Progenitor cell of endocrine pancreas (in vitro differentiated cells): Measurements from ENCODE around the gene MLPH. TPM values are rescaled to one million over a fixed set of nuclear protein-coding genes. Genes with fewer than 3 reads are reported as not detected.

Experiments
- DNase-seq: peaks from one replicate; pipeline ENCODE4 v3.0.0; 2021; ENCODE audit warnings: low spot score; ENCODE audit not compliant: unreplicated experiment
- H3K27ac Mint-ChIP-seq: 2 replicates; pipeline ENCODE4 v1.8.0; 2021; ENCODE audit warnings: mild to moderate bottlenecking, moderate library complexity, mixed read lengths
- H3K27me3 Mint-ChIP-seq: 2 replicates; pipeline ENCODE4 v1.8.0; 2021; ENCODE audit warnings: mixed read lengths
- H3K36me3 Mint-ChIP-seq: 2 replicates; pipeline ENCODE4 v1.8.0; 2022; ENCODE audit warnings: mixed read lengths; ENCODE audit not compliant: insufficient read depth
- H3K4me1 Mint-ChIP-seq: 2 replicates; pipeline ENCODE4 v1.8.0; 2021; ENCODE audit warnings: low read depth, mixed read lengths
- H3K4me3 Mint-ChIP-seq: 2 replicates; pipeline ENCODE4 v1.8.0; 2021; ENCODE audit warnings: low read depth, mild to moderate bottlenecking, moderate library complexity, mixed read lengths
- H3K9me3 Mint-ChIP-seq: 2 replicates; pipeline ENCODE4 v1.8.0; 2021; ENCODE audit warnings: low read depth, mixed read lengths
- total RNA-seq: library from RNA; stranded (reverse); gene quantifications from 2 replicates; pipeline ENCODE4 v1.2.1, GENCODE V29; 2021
- TF ChIP-seq, protein P1 (sequence below): fragments of 200-600 bp; sonication (generic); IDR thresholded peaks from one replicate; pipeline ENCODE4 v1.5.0; 2021; ENCODE audit warnings: antibody characterized with exemption, mild to moderate bottlenecking; ENCODE audit not compliant: unreplicated experiment

Gene MLPH
- total RNA-seq, 1 donor from 2014 or later: 1.2 TPM

DNA sequence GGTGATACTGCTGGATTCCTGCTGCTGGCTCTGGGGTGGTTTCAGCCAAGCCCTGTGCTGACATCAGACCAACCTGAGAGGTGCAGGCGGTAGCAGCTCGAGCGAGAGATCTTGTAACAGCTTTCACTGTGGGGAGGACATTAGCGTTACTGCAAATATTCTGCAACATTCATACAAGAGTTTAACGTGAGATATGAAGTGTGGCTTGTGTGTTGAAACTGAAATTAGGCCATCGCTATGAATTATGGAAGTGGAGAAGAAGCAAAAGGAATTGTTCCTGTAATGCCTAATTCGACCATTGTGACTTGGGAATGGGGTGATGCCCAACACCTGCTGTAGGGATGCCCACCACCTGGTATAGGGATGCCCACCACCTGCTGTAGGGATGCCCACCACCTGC lies 6.5 kb upstream of the MLPH start:
- Mint-ChIP-seq H3K4me1 (peaks cover 9% of the 10 kb centered on the region), H3K9me3 (no peaks in the 10 kb centered on the region), H3K27ac (no peak overlapping the region), H3K27me3 (peaks cover 81% of the 10 kb centered on the region), H3K4me3 (no peak overlapping the region), H3K36me3 (no peaks in the 10 kb centered on the region)
- TF ChIP-seq, protein P1, sequence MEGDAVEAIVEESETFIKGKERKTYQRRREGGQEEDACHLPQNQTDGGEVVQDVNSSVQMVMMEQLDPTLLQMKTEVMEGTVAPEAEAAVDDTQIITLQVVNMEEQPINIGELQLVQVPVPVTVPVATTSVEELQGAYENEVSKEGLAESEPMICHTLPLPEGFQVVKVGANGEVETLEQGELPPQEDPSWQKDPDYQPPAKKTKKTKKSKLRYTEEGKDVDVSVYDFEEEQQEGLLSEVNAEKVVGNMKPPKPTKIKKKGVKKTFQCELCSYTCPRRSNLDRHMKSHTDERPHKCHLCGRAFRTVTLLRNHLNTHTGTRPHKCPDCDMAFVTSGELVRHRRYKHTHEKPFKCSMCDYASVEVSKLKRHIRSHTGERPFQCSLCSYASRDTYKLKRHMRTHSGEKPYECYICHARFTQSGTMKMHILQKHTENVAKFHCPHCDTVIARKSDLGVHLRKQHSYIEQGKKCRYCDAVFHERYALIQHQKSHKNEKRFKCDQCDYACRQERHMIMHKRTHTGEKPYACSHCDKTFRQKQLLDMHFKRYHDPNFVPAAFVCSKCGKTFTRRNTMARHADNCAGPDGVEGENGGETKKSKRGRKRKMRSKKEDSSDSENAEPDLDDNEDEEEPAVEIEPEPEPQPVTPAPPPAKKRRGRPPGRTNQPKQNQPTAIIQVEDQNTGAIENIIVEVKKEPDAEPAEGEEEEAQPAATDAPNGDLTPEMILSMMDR: no peak
- DNase-seq: no peak

DNA sequence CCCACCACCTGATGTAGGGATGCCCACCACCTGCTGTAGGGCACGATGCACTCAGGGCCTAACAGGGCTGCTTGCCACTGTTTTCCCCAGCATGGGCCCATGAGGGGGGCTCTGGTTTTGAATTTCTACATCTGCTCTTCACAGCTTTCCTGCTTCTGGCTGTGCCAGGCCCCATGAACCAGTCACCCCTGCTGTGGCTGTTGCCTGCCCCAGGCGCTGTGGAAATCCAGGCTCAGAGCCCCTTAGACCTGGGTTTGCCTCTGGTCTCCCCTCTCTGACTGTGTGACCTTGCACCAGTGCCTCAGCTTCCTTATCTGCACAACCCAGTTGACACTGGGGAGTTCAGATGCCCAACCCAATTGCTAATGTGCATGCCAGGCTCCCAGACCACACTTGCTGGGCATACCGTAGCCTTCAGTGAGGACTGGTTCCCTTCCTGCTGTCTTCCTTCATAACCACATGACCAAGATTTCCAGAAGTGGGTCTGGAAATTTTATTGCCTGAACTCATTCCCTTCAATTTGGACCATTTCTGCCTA lies 6.0 kb upstream of the MLPH start:
- TF ChIP-seq, protein P1: no peak
- no peaks in the 10 kb centered on the region for H3K36me3 Mint-ChIP-seq

DNA sequence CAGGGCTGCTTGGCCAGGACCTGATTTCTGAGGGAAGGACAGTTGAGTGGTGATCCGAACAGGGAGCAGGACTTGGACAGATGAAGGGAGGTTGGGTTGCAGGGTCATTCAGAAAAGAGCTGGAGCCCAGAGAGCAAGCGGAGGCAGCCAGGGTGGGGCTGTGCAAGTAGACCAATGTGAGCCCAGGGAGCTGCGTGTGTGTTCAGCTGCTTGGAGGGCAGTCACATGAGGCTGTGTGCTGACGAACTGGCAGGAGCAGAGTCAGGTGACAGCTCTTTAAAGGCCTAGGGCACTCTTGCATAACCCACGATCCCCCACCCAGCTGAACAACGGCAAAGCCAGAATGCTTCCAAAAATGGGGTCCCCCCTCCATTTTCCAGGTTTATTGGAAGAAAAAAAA lies 4.6 kb upstream of the MLPH start:
- Mint-ChIP-seq H3K4me1 (peaks cover 10% of the 10 kb centered on the region), H3K27ac (no peak overlapping the region), H3K9me3 (no peaks in the 10 kb centered on the region), H3K36me3 (no peaks in the 10 kb centered on the region), H3K27me3 (peaks cover 77% of the 10 kb centered on the region), H3K4me3 (no peak overlapping the region)
- DNase-seq: no peak
- TF ChIP-seq, protein P1: no peak

More for the DNA sequence above, 6.0 kb upstream of the MLPH start:
- Mint-ChIP-seq H3K4me3 (no peak overlapping the region), H3K27ac (no peak overlapping the region), H3K4me1 (peaks cover 8% of the 10 kb centered on the region), H3K27me3 (peaks cover 82% of the 10 kb centered on the region), H3K9me3 (no peaks in the 10 kb centered on the region)
- DNase-seq: no peak

DNA sequence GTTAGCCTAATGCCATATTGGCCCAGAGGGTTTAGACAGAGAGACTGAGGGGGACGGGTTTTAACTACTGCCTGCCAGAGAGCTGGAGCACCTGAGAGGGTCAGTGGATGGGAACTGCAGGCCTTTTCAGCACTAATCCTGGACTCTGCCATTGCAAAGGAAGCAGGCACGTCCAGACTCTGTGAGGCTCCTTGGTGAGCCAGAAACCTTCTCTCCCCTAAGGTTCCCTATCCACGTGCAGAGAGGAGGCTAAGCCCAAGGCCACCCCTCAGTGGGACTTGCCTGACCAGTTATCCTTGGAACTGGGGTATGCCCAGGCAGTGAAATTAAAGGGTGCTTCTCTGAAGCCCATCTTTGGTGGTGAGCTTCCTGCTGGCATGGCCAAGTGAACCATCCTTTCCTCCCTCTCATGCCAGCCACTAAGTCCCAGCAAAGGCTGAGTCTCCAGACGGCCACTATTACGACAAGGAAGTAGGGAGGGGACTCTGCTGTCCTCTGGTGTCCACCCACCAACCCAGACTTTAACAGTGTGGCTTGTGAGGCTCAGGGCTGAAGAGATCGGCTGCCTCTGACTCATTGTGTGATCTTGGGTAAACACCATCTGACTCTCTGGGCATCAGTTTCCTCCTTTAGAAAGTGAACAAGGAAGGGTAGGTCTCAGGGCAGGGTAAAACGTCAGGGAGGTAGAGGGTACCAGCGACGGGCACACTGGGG lies 3.9 kb upstream of the MLPH start:
- Mint-ChIP-seq H3K27me3 (peaks cover 77% of the 10 kb centered on the region), H3K9me3 (no peaks in the 10 kb centered on the region), H3K4me3 (no peak overlapping the region), H3K36me3 (no peaks in the 10 kb centered on the region), H3K27ac (no peak overlapping the region), H3K4me1 (peaks cover 10% of the 10 kb centered on the region)
- DNase-seq: no peak
- TF ChIP-seq, protein P1: no peak

DNA sequence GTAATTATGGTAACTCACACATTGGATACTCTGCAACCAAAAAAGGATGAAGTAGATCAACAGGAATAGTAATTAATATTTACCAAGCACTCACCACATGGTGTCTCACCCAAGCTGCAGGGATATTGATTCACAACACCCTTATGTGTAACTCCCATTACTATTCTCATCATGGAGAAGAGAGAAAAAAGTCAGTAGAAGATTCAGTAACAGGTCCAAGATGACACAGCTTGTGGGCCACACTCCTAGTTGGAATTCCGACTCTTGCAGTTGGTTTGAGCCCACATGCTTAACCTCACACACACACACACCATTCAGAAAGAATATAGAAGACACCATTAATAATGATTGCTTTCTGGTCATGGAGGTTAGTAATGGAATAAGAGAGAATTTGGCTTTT lies 1.7 kb upstream of the MLPH start:
- Mint-ChIP-seq H3K27me3 (peaks cover 72% of the 10 kb centered on the region), H3K4me1 (peaks cover 20% of the 10 kb centered on the region), H3K9me3 (no peaks in the 10 kb centered on the region), H3K4me3 (no peak overlapping the region), H3K36me3 (no peaks in the 10 kb centered on the region), H3K27ac (no peak overlapping the region)
- TF ChIP-seq, protein P1: no peak
- DNase-seq: no peak
